Activated CD4-positive, alpha-beta memory T cell treated with anti-CD3 and anti-CD28 coated beads for 36 hours (primary cell): ENCODE data around the gene GNB2. TPM values are rescaled to one million over a fixed set of nuclear protein-coding genes. Genes with fewer than 3 reads are reported as not detected.
A peak's percentile ranks its signal among the peaks of the same experiment; 100 is the strongest.
"Not testable (repeated sequence)": the region's sequence is repeated elsewhere in the genome, so short reads cannot be mapped to it uniquely, and the experiment has no call there.

ENCODE experiments used
- CTCF ChIA-PET: fragments of 350-600 bp; sonication (Branson Sonifier 250); formaldehyde crosslinking; loops from one replicate; lab custom pipeline; 2021; ENCODE audit warnings: antibody characterized with exemption, inconsistent platforms; lab: Charles Lee
- POLR2A ChIA-PET: fragments of 350-600 bp; sonication (Branson Sonifier 250); formaldehyde crosslinking; loops from one replicate; lab custom pipeline; 2021; ENCODE audit warnings: antibody characterized with exemption; lab: Charles Lee
- DNase-seq: peaks from one replicate; pipeline ENCODE4 v3.0.0-alpha.2; 2020
- H3K27ac Mint-ChIP-seq: one replicate; pipeline ENCODE4 v1.8.0; 2021; ENCODE audit warnings: mixed read lengths
- H3K27me3 Mint-ChIP-seq: one replicate; pipeline ENCODE4 v1.8.0; 2021; ENCODE audit warnings: mixed read lengths
- H3K36me3 Mint-ChIP-seq: one replicate; pipeline ENCODE4 v1.8.0; 2021; ENCODE audit warnings: mixed read lengths
- H3K4me1 Mint-ChIP-seq: one replicate; pipeline ENCODE4 v1.8.0; 2021; ENCODE audit warnings: low read depth, mixed read lengths
- H3K4me3 Mint-ChIP-seq: one replicate; pipeline ENCODE4 v1.8.0; 2021; ENCODE audit warnings: mild to moderate bottlenecking, mixed read lengths
- H3K9me3 Mint-ChIP-seq: one replicate; pipeline ENCODE4 v1.8.0; 2021; ENCODE audit warnings: mixed read lengths
- intact Hi-C: fragments of 100-400 bp; cut with micrococcal nuclease; formaldehyde crosslinking; loops from one replicate; pipeline ENCODE4 v1.15.1; 2023
- total RNA-seq, 2 experiments: library from RNA; stranded (reverse); gene quantifications; one replicate each; pipeline ENCODE4 v1.2.3, GENCODE V29; 2021

GNB2 gene
- total RNA-seq, 2 experiments from 2014 or later: 228 to 231 TPM

- intact Hi-C loops: loop anchor here (1.0 to 5.0 kb wide), 6 partner anchors 12 to 277 kb away; partner anchors contain the start of genes GIGYF1, GNB2, MEPCE and SLC12A9
- Mint-ChIP-seq H3K4me1 (peaks cover 14% of the 10 kb centered on the region), H3K27ac (peak within 1 kb of the TSS; percentile 88), H3K27me3 (no peaks in the 10 kb centered on the region), H3K9me3 (no peaks in the 10 kb centered on the region), H3K4me3 (peak within 1 kb of the TSS; percentile 90), H3K36me3 (peaks cover 8% of the 10 kb centered on the region)
- ChIA-PET POLR2A (interaction anchor here (0.6 to 2.3 kb wide), 25 partner anchors 11 to 580 kb away, joined by 3 to 38 read pairs (median 4); partner anchors contain the start of genes FBXO24, GIGYF1, GNB2 and MBLAC1), CTCF (interaction anchor here (0.6 to 6.5 kb wide), 57 partner anchors 11 to 615 kb away, joined by 3 to 132 read pairs (median 4); partner anchors contain the start of genes EPO, FBXO24, GIGYF1 and GNB2)
- DNase-seq: peak; percentile 99
Measured at GRCh38 chr7:100705753-100706671, 32.5 kb downstream of the GNB2 start, which contains the start of gene POP7. Gene POP7 (plus strand): TSS chr7:100706121. CDS start chr7:100706831, 710 bp downstream.

- Mint-ChIP-seq H3K27ac (peak overlapping the region; percentile 88), H3K27me3 (no peaks in the 10 kb centered on the region), H3K9me3 (no peaks in the 10 kb centered on the region), H3K36me3 (peaks cover 8% of the 10 kb centered on the region), H3K4me3 (peak overlapping the region; percentile 90), H3K4me1 (peaks cover 14% of the 10 kb centered on the region)
- intact Hi-C loops: loop anchor here (5.0 kb wide), 1 partner anchor 171 kb away; the partner anchor contains the start of gene SRRT
- ChIA-PET CTCF (interaction anchor here (0.6 to 6.5 kb wide), 6 partner anchors 18 to 354 kb away, joined by 3 to 92 read pairs (median 22); partner anchors contain the start of genes FBXO24, LRCH4 and SLC12A9), POLR2A (interaction anchor here (1.0 to 2.3 kb wide), 3 partner anchors 12 to 581 kb away, joined by 3 to 38 read pairs (median 3); partner anchors contain the start of genes GIGYF1 and MBLAC1)
- no peak for DNase-seq
Measured at GRCh38 chr7:100706672-100707311, 33.3 kb downstream of the GNB2 start.

- no peak for DNase-seq
- Mint-ChIP-seq H3K36me3 (peaks cover 8% of the 10 kb centered on the region), H3K27me3 (no peaks in the 10 kb centered on the region), H3K4me3 (no peak overlapping the region), H3K4me1 (peaks cover 14% of the 10 kb centered on the region), H3K27ac (no peak overlapping the region), H3K9me3 (no peaks in the 10 kb centered on the region)
- CTCF ChIA-PET: interaction anchor here (0.6 to 6.5 kb wide), 2 partner anchors 14 to 16 kb away, joined by 3 to 68 read pairs; no protein-coding TSS in a partner anchor
- intact Hi-C loops: loop anchor here (5.0 kb wide), 1 partner anchor 169 kb away; the partner anchor contains the start of gene SRRT
- POLR2A ChIA-PET: no interaction called here
Measured at GRCh38 chr7:100708395-100708794, 34.9 kb downstream of the GNB2 start.

GRCh38 chr7:100710452-100710851 lies 36.9 kb downstream of the GNB2 start:
- Mint-ChIP-seq H3K4me1 (peaks cover 14% of the 10 kb centered on the region), H3K36me3 (peaks cover 8% of the 10 kb centered on the region), H3K27ac (no peak overlapping the region), H3K27me3 (no peaks in the 10 kb centered on the region), H3K9me3 (no peaks in the 10 kb centered on the region), H3K4me3 (no peak overlapping the region)
- no peak for DNase-seq
- ChIA-PET CTCF (interaction anchor here (1.2 kb wide), 1 partner anchor 142 kb away, joined by 3 read pairs; the partner anchor contains the start of gene SLC12A9), POLR2A (no interaction called here)
- intact Hi-C loops: no loop called here

GRCh38 chr7:100711369-100711768 lies 37.8 kb downstream of the GNB2 start:
- no peak overlapping the region for H3K4me3 Mint-ChIP-seq
- peaks cover 14% of the 10 kb centered on the region for H3K4me1 Mint-ChIP-seq
- H3K27ac Mint-ChIP-seq: no peak overlapping the region
- H3K36me3 Mint-ChIP-seq: peaks cover 8% of the 10 kb centered on the region
- intact Hi-C loops: no loop called here
- DNase-seq: no peak
- ChIA-PET CTCF (interaction anchor here (1.2 kb wide), 1 partner anchor 141 kb away, joined by 3 read pairs; the partner anchor contains the start of gene SLC12A9), POLR2A (no interaction called here)
- no peaks in the 10 kb centered on the region for H3K27me3 Mint-ChIP-seq
- no peaks in the 10 kb centered on the region for H3K9me3 Mint-ChIP-seq

GRCh38 chr7:100714725-100715124 lies 41.2 kb downstream of the GNB2 start:
- peaks cover 5% of the 10 kb centered on the region for H3K9me3 Mint-ChIP-seq
- no peak overlapping the region for H3K4me3 Mint-ChIP-seq
- intact Hi-C loops: no loop called here
- H3K27ac Mint-ChIP-seq: no peak overlapping the region
- ChIA-PET POLR2A (no interaction called here), CTCF (interaction anchor here (1.6 kb wide), 1 partner anchor 11 kb away, joined by 9 read pairs; no protein-coding TSS in a partner anchor)
- no peak for DNase-seq
- H3K36me3 Mint-ChIP-seq: no peaks in the 10 kb centered on the region
- H3K4me1 Mint-ChIP-seq: no peaks in the 10 kb centered on the region
- peaks cover 11% of the 10 kb centered on the region for H3K27me3 Mint-ChIP-seq

GRCh38 chr7:100717073-100717472 lies 43.5 kb downstream of the GNB2 start:
- H3K27ac Mint-ChIP-seq, DNase-seq, H3K9me3 Mint-ChIP-seq, H3K4me3 Mint-ChIP-seq, POLR2A ChIA-PET, H3K36me3 Mint-ChIP-seq, H3K4me1 Mint-ChIP-seq, intact Hi-C loops: not testable (repeated sequence)
- CTCF ChIA-PET: interaction anchor here (1.1 to 1.9 kb wide), 3 partner anchors 9 to 135 kb away, joined by 3 to 10 read pairs (median 4); partner anchors contain the start of genes POP7 and SLC12A9
- H3K27me3 Mint-ChIP-seq: peaks cover 30% of the 10 kb centered on the region

GRCh38 chr7:100719523-100720278 lies 46.2 kb downstream of the GNB2 start:
- peaks cover 40% of the 10 kb centered on the region for H3K27me3 Mint-ChIP-seq
- H3K9me3 Mint-ChIP-seq: peaks cover 5% of the 10 kb centered on the region
- CTCF ChIA-PET: interaction anchor here (0.7 kb wide), 1 partner anchor 105 kb away, joined by 3 read pairs; no protein-coding TSS in a partner anchor
- H3K36me3 Mint-ChIP-seq: no peaks in the 10 kb centered on the region
- no peak overlapping the region for H3K4me3 Mint-ChIP-seq
- intact Hi-C loops: no loop called here
- POLR2A ChIA-PET: interaction anchor here (1.3 kb wide), 1 partner anchor 14 kb away, joined by 3 read pairs; the partner anchor contains the start of gene POP7
- no peak overlapping the region for H3K27ac Mint-ChIP-seq
- H3K4me1 Mint-ChIP-seq: peaks cover 2% of the 10 kb centered on the region
- DNase-seq: no peak

GRCh38 chr7:100720279-100720670 lies 46.7 kb downstream of the GNB2 start, which contains the start of gene EPO:
Gene EPO (plus strand): TSS chr7:100720468. CDS start chr7:100720981, 513 bp downstream.
- Mint-ChIP-seq H3K27me3 (peaks cover 41% of the 10 kb centered on the region), H3K27ac (no peak within 1 kb of the TSS), H3K36me3 (no peaks in the 10 kb centered on the region), H3K4me3 (no peak within 1 kb of the TSS), H3K4me1 (peaks cover 5% of the 10 kb centered on the region), H3K9me3 (peaks cover 5% of the 10 kb centered on the region)
- ChIA-PET POLR2A (interaction anchor here (1.3 kb wide), 1 partner anchor 14 kb away, joined by 3 read pairs; the partner anchor contains the start of gene POP7), CTCF (interaction anchor here (1.8 kb wide), 1 partner anchor 14 kb away, joined by 7 read pairs; the partner anchor contains the start of gene POP7)
- intact Hi-C loops: no loop called here
- DNase-seq: no peak

GRCh38 chr7:100720671-100721504 lies 47.3 kb downstream of the GNB2 start:
- H3K9me3 Mint-ChIP-seq: peaks cover 5% of the 10 kb centered on the region

More at GRCh38 chr7:100720671-100721504, 47.3 kb downstream of the GNB2 start:
- Mint-ChIP-seq H3K4me1 (peaks cover 5% of the 10 kb centered on the region), H3K27me3 (peaks cover 41% of the 10 kb centered on the region), H3K27ac (no peak overlapping the region), H3K36me3 (no peaks in the 10 kb centered on the region), H3K4me3 (no peak overlapping the region)
- DNase-seq: no peak
- ChIA-PET CTCF (interaction anchor here (1.8 kb wide), 1 partner anchor 15 kb away, joined by 7 read pairs; the partner anchor contains the start of gene POP7), POLR2A (no interaction called here)
- intact Hi-C loops: no loop called here
